H1 (cell line): ENCODE results near the gene KDM8. TPM values are rescaled to one million over a fixed set of nuclear protein-coding genes. Genes with fewer than 3 reads are reported as not detected.

Experiments used
- CTCF ChIA-PET: fragments of 300-600 bp; sonication (Branson Sonifier 250); formaldehyde crosslinking; loops from one replicate; lab custom pipeline; 2021; ENCODE audit not compliant: partially characterized antibody; lab: Charles Lee
- POLR2A ChIA-PET: fragments of 300-600 bp; sonication (Branson Sonifier 250); formaldehyde crosslinking; loops from one replicate; lab custom pipeline; 2021; ENCODE audit warnings: inconsistent platforms; ENCODE audit not compliant: partially characterized antibody; lab: Charles Lee
- DNase-seq, 2 experiments: peaks; one replicate each; pipeline versions ENCODE4 v3.0.0 to v3.0.0-alpha.2; 2010 to 2022; ENCODE audit warnings: low spot score in 2 of 2, low read depth in 1 of 2, mixed read lengths in 1 of 2
- FAIRE-seq: peaks from 2 replicates; lab custom pipeline; 2011; peaks lifted over from hg19 to GRCh38; lab: Jason Lieb, UNC
- H2AFZ ChIP-seq: 2 replicates; pipeline ENCODE4 v1.8.1; 2012; ENCODE audit warnings: low read length, inconsistent platforms
- H2AK5ac ChIP-seq: 2 replicates; pipeline ENCODE4 v1.6.1; 2013; ENCODE audit warnings: low read depth, low read length
- H2BK120ac ChIP-seq: replicated peaks from 2 replicates; pipeline ENCODE3; 2013; ENCODE audit warnings: low read depth, low read length, inconsistent platforms
- H2BK12ac ChIP-seq: 2 replicates; pipeline ENCODE4 v1.6.1; 2013; ENCODE audit warnings: low read depth, low read length
- H2BK15ac ChIP-seq: 2 replicates; pipeline ENCODE4 v1.6.1; 2013; ENCODE audit warnings: low read length
- H2BK20ac ChIP-seq: 2 replicates; pipeline ENCODE4 v1.6.1; 2013; ENCODE audit warnings: low read length
- H2BK5ac ChIP-seq: 2 replicates; pipeline ENCODE4 v1.6.1; 2013; ENCODE audit warnings: low read depth, low read length
- H3K14ac ChIP-seq: 2 replicates; pipeline ENCODE4 v1.6.1; 2013; ENCODE audit warnings: inconsistent platforms; ENCODE audit not compliant: insufficient read length
- H3K18ac ChIP-seq: 2 replicates; pipeline ENCODE4 v1.6.1; 2013; ENCODE audit warnings: low read length; ENCODE audit errors: extremely low read depth
- H3K23ac ChIP-seq: 2 replicates; pipeline ENCODE4 v1.6.1; 2013; ENCODE audit warnings: inconsistent platforms; ENCODE audit not compliant: insufficient read length
- H3K23me2 ChIP-seq: 2 replicates; pipeline ENCODE4 v1.6.1; 2013; ENCODE audit warnings: low read depth, low read length
- H3K27ac ChIP-seq: 2 replicates; pipeline ENCODE4 v1.6.1; 2011; ENCODE audit warnings: low read depth, low read length, inconsistent platforms
- H3K27me3 ChIP-seq, 4 experiments: replicated peaks in 1 of 4; 1 replicate in 1 of 4; 2 replicates in 3 of 4; pipeline versions ENCODE4 v1.6.1 to v1.8.1; 2011 to 2013; ENCODE audit warnings: low read length in 3 of 4, mild to moderate bottlenecking in 3 of 4, inconsistent platforms in 2 of 4, mixed read lengths in 2 of 4, moderate library complexity in 1 of 4; ENCODE audit not compliant: control insufficient read depth in 3 of 4, insufficient read depth in 3 of 4; ENCODE audit errors: extremely low read depth in 1 of 4
- H3K36me3 ChIP-seq, 4 experiments: 2 replicates each; pipeline versions ENCODE4 v1.6.1 to v1.8.1; 2011 to 2013; ENCODE audit warnings: mild to moderate bottlenecking in 4 of 4, low read length in 3 of 4, moderate library complexity in 2 of 4, control low read depth in 1 of 4, inconsistent platforms in 1 of 4; ENCODE audit not compliant: insufficient read depth in 4 of 4, control insufficient read depth in 2 of 4
- H3K4ac ChIP-seq: replicated peaks from 2 replicates; pipeline ENCODE3; 2013; ENCODE audit warnings: low read length, low read depth, mixed read lengths, inconsistent platforms; ENCODE audit not compliant: insufficient read length
- H3K4me1 ChIP-seq, 4 experiments: replicated peaks in 1 of 4; 1 replicate in 1 of 4; 2 replicates in 3 of 4; pipeline versions ENCODE4 v1.6.1 to v1.8.1; 2011 to 2013; ENCODE audit warnings: low read length in 3 of 4, inconsistent platforms in 2 of 4, mixed read lengths in 1 of 4; ENCODE audit not compliant: insufficient read depth in 4 of 4, control insufficient read depth in 3 of 4
- H3K4me2 ChIP-seq, 2 experiments: 2 replicates each; pipeline versions ENCODE4 v1.6.1 to v1.8.1; 2011 to 2013; ENCODE audit warnings: low read depth in 2 of 2, low read length in 2 of 2, control low read depth in 1 of 2, inconsistent platforms in 1 of 2, mild to moderate bottlenecking in 1 of 2; ENCODE audit not compliant: insufficient read depth in 1 of 2
- H3K4me3 ChIP-seq, 4 experiments: fragments of 200-600, 300-600 bp in 1 of 4; sonication (generic), shearing (Covaris generic), sonication (Bioruptor Twin) in 1 of 4; 2 replicates each; pipeline versions ENCODE4 v1.5.1 to v1.8.1; 2011 to 2016; ENCODE audit warnings: low read length in 4 of 4, low read depth in 3 of 4, control low read depth in 2 of 4, inconsistent platforms in 2 of 4, mild to moderate bottlenecking in 2 of 4, mixed read lengths in 1 of 4, moderate library complexity in 1 of 4; ENCODE audit not compliant: insufficient read depth in 2 of 4; ENCODE audit errors: extremely low read depth in 1 of 4
- H3K56ac ChIP-seq: replicated peaks from 2 replicates; pipeline ENCODE3; 2013; ENCODE audit warnings: low read depth, mild to moderate bottlenecking, mixed read lengths, low read length, inconsistent platforms; ENCODE audit not compliant: insufficient read length
- H3K79me1 ChIP-seq: 2 replicates; pipeline ENCODE4 v1.6.1; 2013; ENCODE audit warnings: low read depth, low read length, control low read depth
- H3K79me2 ChIP-seq, 2 experiments: 2 replicates each; pipeline versions ENCODE4 v1.6.1 to v1.8.1; 2012 to 2013; ENCODE audit warnings: low read length in 2 of 2, mild to moderate bottlenecking in 2 of 2, inconsistent platforms in 1 of 2; ENCODE audit not compliant: insufficient read depth in 2 of 2, control insufficient read depth in 1 of 2
- H3K9ac ChIP-seq, 4 experiments: replicated peaks in 1 of 4; 1 replicate in 1 of 4; 2 replicates in 3 of 4; pipeline versions ENCODE4 v1.6.1 to v1.8.1; 2011 to 2013; ENCODE audit warnings: low read depth in 3 of 4, low read length in 3 of 4, control low read depth in 2 of 4, mild to moderate bottlenecking in 2 of 4, moderate library complexity in 2 of 4, inconsistent platforms in 1 of 4; ENCODE audit errors: extremely low read depth in 1 of 4
- H3K9me3 ChIP-seq, 2 experiments: 2 replicates each; pipeline versions ENCODE4 v1.6.1 to v1.8.1; 2012 to 2013; ENCODE audit warnings: mild to moderate bottlenecking in 2 of 2, moderate library complexity in 2 of 2, control low read depth in 1 of 2, inconsistent platforms in 1 of 2, low read depth in 1 of 2, low read length in 1 of 2, mixed read lengths in 1 of 2; ENCODE audit not compliant: insufficient read depth in 2 of 2
- H4K20me1 ChIP-seq, 2 experiments: replicated peaks in 1 of 2; 2 replicates each; pipeline versions ENCODE3 to v1.8.1; 2011 to 2013; ENCODE audit warnings: inconsistent platforms in 2 of 2, low read length in 2 of 2, mild to moderate bottlenecking in 1 of 2; ENCODE audit not compliant: insufficient read depth in 2 of 2, control insufficient read depth in 1 of 2
- H4K5ac ChIP-seq: 2 replicates; pipeline ENCODE4 v1.6.1; 2013; ENCODE audit warnings: low read length, low read depth, mixed read lengths, inconsistent platforms; ENCODE audit not compliant: insufficient read length
- H4K8ac ChIP-seq: 2 replicates; pipeline ENCODE4 v1.8.0; 2013; ENCODE audit warnings: mild to moderate bottlenecking, moderate library complexity, low read length, inconsistent platforms; ENCODE audit not compliant: insufficient read depth; ENCODE audit errors: extremely low read depth
- H4K91ac ChIP-seq: replicated peaks from 2 replicates; pipeline ENCODE3; 2013; ENCODE audit warnings: low read length, mixed read lengths, inconsistent platforms; ENCODE audit not compliant: insufficient read length
- ATF2 ChIP-seq: IDR thresholded peaks from 2 replicates; pipeline ENCODE4 v1.6.1; 2012; ENCODE audit warnings: low read length, inconsistent platforms
- CTBP2 ChIP-seq: IDR thresholded peaks from 2 replicates; pipeline ENCODE4 v1.7.0; 2011; ENCODE audit warnings: borderline replicate concordance, mild to moderate bottlenecking, moderate library complexity, mixed read lengths, low read length; ENCODE audit not compliant: insufficient read depth, insufficient read length
- EP300 ChIP-seq, 2 experiments: IDR thresholded peaks; 1 replicate in 1 of 2; 2 replicates in 1 of 2; pipeline ENCODE4 v1.6.1; 2011 to 2012; ENCODE audit warnings: low read depth in 2 of 2, low read length in 2 of 2, mild to moderate bottlenecking in 2 of 2, borderline replicate concordance in 1 of 2, inconsistent platforms in 1 of 2, moderate library complexity in 1 of 2
- FOSL1 ChIP-seq: IDR thresholded peaks from 2 replicates; pipeline ENCODE4 v1.6.1; 2011; ENCODE audit warnings: mild to moderate bottlenecking, low read depth, low read length, moderate library complexity; ENCODE audit not compliant: insufficient read depth
- GABPA ChIP-seq: IDR thresholded peaks from 2 replicates; pipeline ENCODE4 v1.6.1; 2011; ENCODE audit warnings: mild to moderate bottlenecking, low read length, moderate library complexity, borderline replicate concordance; ENCODE audit not compliant: insufficient read depth
- JUN ChIP-seq: IDR thresholded peaks from 2 replicates; pipeline ENCODE4 v1.6.1; 2011; ENCODE audit warnings: low read depth, mild to moderate bottlenecking, improper control_type of control experiment, low read length
- JUND ChIP-seq: IDR thresholded peaks from 2 replicates; pipeline ENCODE4 v1.6.1; 2011; ENCODE audit warnings: mild to moderate bottlenecking, improper control_type of control experiment, low read length
- KDM4A ChIP-seq: IDR thresholded peaks from one replicate; pipeline ENCODE4 v1.7.1; 2012; ENCODE audit warnings: low read depth, mild to moderate bottlenecking, moderate library complexity, low read length, inconsistent platforms; ENCODE audit not compliant: severe bottlenecking
- NANOG ChIP-seq: IDR thresholded peaks from 2 replicates; pipeline ENCODE4 v1.6.1; 2011; ENCODE audit warnings: low read length, low read depth, mild to moderate bottlenecking, inconsistent platforms; ENCODE audit not compliant: insufficient read depth, poor library complexity, severe bottlenecking
- POLR2AphosphoS5 ChIP-seq: IDR thresholded peaks from 2 replicates; pipeline ENCODE4 v1.6.1; 2011; ENCODE audit warnings: low read depth, low read length
- SIX5 ChIP-seq: IDR thresholded peaks from 2 replicates; pipeline ENCODE4 v1.6.1; 2011; ENCODE audit warnings: mild to moderate bottlenecking, low read depth, low read length
- TCF12 ChIP-seq: IDR thresholded peaks from 2 replicates; pipeline ENCODE4 v1.6.1; 2011; ENCODE audit warnings: low read depth, mild to moderate bottlenecking, low read length
- polyA plus RNA-seq, 7 experiments: library from polyadenylated mRNA; depleted of rRNA in 3 of 7; stranded (reverse) in 5 of 7; unstranded in 2 of 7; fragments of >200 nt in 5 of 7; fragments of 200-250 nt in 2 of 7; gene quantifications; 1 replicate in 5 of 7; 2 replicates in 1 of 7; 4 replicates in 1 of 7; pipeline versions ENCODE4 v1.2.1 to v1.2.3, GENCODE V29; 2011 to 2013; ENCODE audit warnings: missing spikeins in 2 of 7, mixed read lengths in 2 of 7
- total RNA-seq: library from RNA; stranded (reverse); fragmentation: NEBNext Ultra II Directional; extraction: Animal tissue kit (Norgen Biotek cat#: 25700); gene quantifications from 2 replicates; pipeline ENCODE4 v1.2.1, GENCODE V29; 2021
- TF ChIP-seq, protein P1 (sequence below): IDR thresholded peaks from 2 replicates; pipeline ENCODE4 v1.6.1; 2012; ENCODE audit warnings: inconsistent platforms

Gene KDM8
- total and polyA plus RNA-seq, 2 of the 8 experiments (the other 6 are each of a cell fraction or from before 2014, with no cell fraction given), result 10.3 to 12.8 TPM

DNA sequence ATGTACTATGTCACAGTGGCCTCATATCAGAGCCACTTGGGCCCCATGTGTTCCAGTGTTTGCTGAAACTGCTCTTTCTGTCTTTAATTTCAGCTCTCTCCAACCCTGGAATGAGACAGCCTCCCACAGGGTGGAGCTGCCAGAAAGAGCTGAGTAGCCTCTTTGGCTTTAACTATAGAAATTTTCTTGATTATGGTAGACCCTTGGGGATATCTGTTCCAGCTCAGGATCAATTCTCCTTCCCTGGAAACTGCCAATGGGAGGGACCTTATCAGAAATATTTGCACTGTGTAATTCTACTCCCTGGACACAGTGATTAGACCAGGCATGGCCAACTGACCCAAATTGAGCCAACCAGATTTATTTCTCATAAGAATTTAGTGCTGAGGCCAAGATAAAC lies 39.0 kb upstream of the KDM8 start:
- Histone ChIP-seq H3K9me3 (peaks cover 0 to 7% of the 10 kb centered on the region in 2 experiments; a peak in 2 of 4 replicates), H4K5ac (no peak overlapping the region), H2AK5ac (no peak overlapping the region), H4K20me1 (no peaks in the 10 kb centered on the region), H2BK15ac (no peak overlapping the region), H3K79me2 (no peaks in the 10 kb centered on the region), H3K27ac (no peak overlapping the region), H3K56ac (no peak overlapping the region), H3K9ac (no peak overlapping the region), H4K8ac (no peak overlapping the region), H3K23me2 (no peaks in the 10 kb centered on the region), H3K4me1 (no peaks in the 10 kb centered on the region), H2BK120ac (no peak overlapping the region), H4K91ac (no peak overlapping the region), H2BK20ac (no peak overlapping the region), H3K14ac (no peak overlapping the region), H2AFZ (no peak overlapping the region), H2BK12ac (no peak overlapping the region), H3K18ac (no peak overlapping the region), H3K23ac (no peak overlapping the region), H3K4me2 (no peak overlapping the region), H3K79me1 (no peaks in the 10 kb centered on the region), H3K36me3 (no peaks in the 10 kb centered on the region), H2BK5ac (no peak overlapping the region), H3K4ac (no peak overlapping the region), H3K27me3 (no peaks in the 10 kb centered on the region; a peak in 1 of 7 replicates), H3K4me3 (no peak overlapping the region)
- FAIRE-seq (no peak), DNase-seq (no peak)
- POLR2A ChIA-PET, result no interaction called here
- CTCF ChIA-PET, result interaction anchor here (0.9 to 4.2 kb wide), 5 partner anchors 9 to 109 kb away, joined by 3 to 30 read pairs (median 3); no protein-coding TSS in a partner anchor
- TF ChIP-seq ATF2 (no peak), KDM4A (no peak), POLR2AphosphoS5 (no peak), FOSL1 (no peak), SIX5 (no peak), GABPA (no peak), JUN (no peak), CTBP2 (no peak), JUND (no peak), EP300 (IDR thresholded peaks at IDR 0.05; ENCODE audit: borderline replicate concordance in 1 of 2, low read depth in 2 of 2, low read length in 2 of 2) (no peak), NANOG (no peak), TCF12 (no peak)
- TF ChIP-seq, protein P1, sequence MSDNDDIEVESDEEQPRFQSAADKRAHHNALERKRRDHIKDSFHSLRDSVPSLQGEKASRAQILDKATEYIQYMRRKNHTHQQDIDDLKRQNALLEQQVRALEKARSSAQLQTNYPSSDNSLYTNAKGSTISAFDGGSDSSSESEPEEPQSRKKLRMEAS, result no peak
